IPS-11a (cell line): ENCODE measurements around the gene CTNNBL1.
"Not testable (repeated sequence)": the region's sequence is repeated elsewhere in the genome, so short reads cannot be mapped to it uniquely, and the experiment has no call there.

Experiments used
- H3K4me3 ChIP-seq: one replicate; pipeline ENCODE4 v1.5.1; 2013; ENCODE audit warnings: low read depth, low read length, control low read depth

Gene CTNNBL1

GRCh38 chr20:37677969-37678861, 15.6 kb upstream of the CTNNBL1 start:
- no peak overlapping the region for H3K4me3 ChIP-seq

GRCh38 chr20:37679751-37680150, 14.1 kb upstream of the CTNNBL1 start:
- H3K4me3 ChIP-seq, result not testable (repeated sequence)

GRCh38 chr20:37680420-37680819, 13.4 kb upstream of the CTNNBL1 start:
- H3K4me3 ChIP-seq, result no peak overlapping the region

GRCh38 chr20:37681384-37682112, 12.3 kb upstream of the CTNNBL1 start:
- no peak overlapping the region for H3K4me3 ChIP-seq

- not testable (repeated sequence) for H3K4me3 ChIP-seq
These were observed 10.7 kb upstream of the CTNNBL1 start for GRCh38 chr20:37683146-37683545.

- H3K4me3 ChIP-seq, result no peak overlapping the region
These were observed 6.9 kb upstream of the CTNNBL1 start for GRCh38 chr20:37686762-37687477.

GRCh38 chr20:37687478-37687805, 6.4 kb upstream of the CTNNBL1 start:
- no peak overlapping the region for H3K4me3 ChIP-seq

GRCh38 chr20:37688093-37688492, 5.7 kb upstream of the CTNNBL1 start:
- no peak overlapping the region for H3K4me3 ChIP-seq

- H3K4me3 ChIP-seq, result no peak overlapping the region
These were observed 3.0 kb upstream of the CTNNBL1 start for GRCh38 chr20:37690626-37691369.

GRCh38 chr20:37692459-37693166, 1.2 kb upstream of the CTNNBL1 start:
- no peak overlapping the region for H3K4me3 ChIP-seq

- H3K4me3 ChIP-seq, result peak overlapping the region; percentile 62
These were observed 592 bp upstream of the CTNNBL1 start for GRCh38 chr20:37693242-37693634.

GRCh38 chr20:37695684-37696342, 2.0 kb downstream of the CTNNBL1 start:
- no peak overlapping the region for H3K4me3 ChIP-seq

- no peak overlapping the region for H3K4me3 ChIP-seq
These were observed 3.5 kb downstream of the CTNNBL1 start for GRCh38 chr20:37697314-37697713.

GRCh38 chr20:37699202-37699601, 5.4 kb downstream of the CTNNBL1 start:
- no peak overlapping the region for H3K4me3 ChIP-seq

GRCh38 chr20:37700301-37700700, 6.5 kb downstream of the CTNNBL1 start:
- no peak overlapping the region for H3K4me3 ChIP-seq

- not testable (repeated sequence) for H3K4me3 ChIP-seq
These were observed 7.8 kb downstream of the CTNNBL1 start for GRCh38 chr20:37701676-37702075.

GRCh38 chr20:37702403-37703034, 8.7 kb downstream of the CTNNBL1 start:
- no peak overlapping the region for H3K4me3 ChIP-seq

- H3K4me3 ChIP-seq, result no peak overlapping the region
These were observed 9.4 kb downstream of the CTNNBL1 start for GRCh38 chr20:37703035-37703845.
